GM23338 (cell line): ENCODE data around the gene OR52W1.

ENCODE experiments used
- EZH2 ChIP-seq: fragments of 200-600 bp; sonication (generic); IDR thresholded peaks from one replicate; pipeline ENCODE4 v1.8.0; 2017; ENCODE audit warnings: antibody characterized with exemption, mild to moderate bottlenecking, low read depth; ENCODE audit not compliant: unreplicated experiment
- EZH2phosphoT487 ChIP-seq: fragments of 200-600 bp; sonication (generic); IDR thresholded peaks from one replicate; pipeline ENCODE4 v1.8.1; 2018; ENCODE audit warnings: antibody characterized with exemption; ENCODE audit not compliant: unreplicated experiment
- POLR2AphosphoS5 ChIP-seq: IDR thresholded peaks from 2 replicates; pipeline ENCODE4 v1.6.1; 2016; ENCODE audit warnings: antibody characterized with exemption, low read depth
- STAT1 ChIP-seq: IDR thresholded peaks from one replicate; pipeline ENCODE4 v1.6.1; 2016; ENCODE audit warnings: antibody characterized with exemption; ENCODE audit not compliant: unreplicated experiment
- ZNF331 ChIP-seq: fragments of 250-450 bp; sonication (Bioruptor Pico); IDR thresholded peaks from 2 replicates; pipeline ENCODE4 v1.5.0; 2020; ENCODE audit warnings: low read depth, mild to moderate bottlenecking, moderate library complexity
- TF ChIP-seq, protein P1 (sequence below), 2 experiments: fragments of 200-600 bp in 1 of 2; sonication (generic) in 1 of 2; conservative IDR thresholded peaks; 2 replicates each; pipeline versions ENCODE4 v1.5.1 to v1.6.1; 2016 to 2017; ENCODE audit warnings: antibody characterized with exemption in 2 of 2, low read depth in 2 of 2, mild to moderate bottlenecking in 2 of 2, moderate library complexity in 1 of 2
- TF ChIP-seq, protein P2 (sequence below): IDR thresholded peaks from one replicate; pipeline ENCODE4 v1.6.1; 2018; ENCODE audit warnings: antibody characterized with exemption; ENCODE audit not compliant: unreplicated experiment

DNA sequence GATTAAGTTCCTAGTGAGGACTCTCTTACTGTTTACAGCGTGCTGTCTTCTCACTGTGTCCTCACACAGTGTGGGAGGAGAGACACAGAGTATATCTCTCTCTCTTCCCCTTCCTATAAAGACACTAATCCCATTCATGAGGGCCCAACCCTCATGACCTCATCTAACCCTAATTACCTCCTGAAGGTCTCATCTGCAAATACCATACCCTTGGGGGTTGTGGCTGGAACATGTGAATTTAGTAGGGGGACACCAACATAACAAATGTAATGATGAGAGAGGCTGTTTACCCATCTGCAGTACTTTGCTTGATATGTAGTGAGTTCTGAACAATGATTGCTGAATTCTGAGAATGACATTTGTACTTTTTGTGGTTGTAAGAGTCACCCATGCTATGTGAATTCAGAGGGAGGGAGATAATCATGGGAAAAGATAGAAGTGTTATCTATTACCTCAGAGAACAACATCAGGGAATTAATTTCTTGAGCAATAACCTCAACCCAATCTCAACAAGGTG lies 4.9 kb upstream of the OR52W1 start:
- TF ChIP-seq POLR2AphosphoS5 (no peak), ZNF331 (CRISPR knock-in tag) (no peak), EZH2 (no peak), EZH2phosphoT487 (no peak), STAT1 (no peak)
- TF ChIP-seq, protein P1, sequence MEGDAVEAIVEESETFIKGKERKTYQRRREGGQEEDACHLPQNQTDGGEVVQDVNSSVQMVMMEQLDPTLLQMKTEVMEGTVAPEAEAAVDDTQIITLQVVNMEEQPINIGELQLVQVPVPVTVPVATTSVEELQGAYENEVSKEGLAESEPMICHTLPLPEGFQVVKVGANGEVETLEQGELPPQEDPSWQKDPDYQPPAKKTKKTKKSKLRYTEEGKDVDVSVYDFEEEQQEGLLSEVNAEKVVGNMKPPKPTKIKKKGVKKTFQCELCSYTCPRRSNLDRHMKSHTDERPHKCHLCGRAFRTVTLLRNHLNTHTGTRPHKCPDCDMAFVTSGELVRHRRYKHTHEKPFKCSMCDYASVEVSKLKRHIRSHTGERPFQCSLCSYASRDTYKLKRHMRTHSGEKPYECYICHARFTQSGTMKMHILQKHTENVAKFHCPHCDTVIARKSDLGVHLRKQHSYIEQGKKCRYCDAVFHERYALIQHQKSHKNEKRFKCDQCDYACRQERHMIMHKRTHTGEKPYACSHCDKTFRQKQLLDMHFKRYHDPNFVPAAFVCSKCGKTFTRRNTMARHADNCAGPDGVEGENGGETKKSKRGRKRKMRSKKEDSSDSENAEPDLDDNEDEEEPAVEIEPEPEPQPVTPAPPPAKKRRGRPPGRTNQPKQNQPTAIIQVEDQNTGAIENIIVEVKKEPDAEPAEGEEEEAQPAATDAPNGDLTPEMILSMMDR (conservative IDR thresholded peaks at IDR 0.05; ENCODE audit: low read depth in 2 of 2) = no peak
- TF ChIP-seq, protein P2, sequence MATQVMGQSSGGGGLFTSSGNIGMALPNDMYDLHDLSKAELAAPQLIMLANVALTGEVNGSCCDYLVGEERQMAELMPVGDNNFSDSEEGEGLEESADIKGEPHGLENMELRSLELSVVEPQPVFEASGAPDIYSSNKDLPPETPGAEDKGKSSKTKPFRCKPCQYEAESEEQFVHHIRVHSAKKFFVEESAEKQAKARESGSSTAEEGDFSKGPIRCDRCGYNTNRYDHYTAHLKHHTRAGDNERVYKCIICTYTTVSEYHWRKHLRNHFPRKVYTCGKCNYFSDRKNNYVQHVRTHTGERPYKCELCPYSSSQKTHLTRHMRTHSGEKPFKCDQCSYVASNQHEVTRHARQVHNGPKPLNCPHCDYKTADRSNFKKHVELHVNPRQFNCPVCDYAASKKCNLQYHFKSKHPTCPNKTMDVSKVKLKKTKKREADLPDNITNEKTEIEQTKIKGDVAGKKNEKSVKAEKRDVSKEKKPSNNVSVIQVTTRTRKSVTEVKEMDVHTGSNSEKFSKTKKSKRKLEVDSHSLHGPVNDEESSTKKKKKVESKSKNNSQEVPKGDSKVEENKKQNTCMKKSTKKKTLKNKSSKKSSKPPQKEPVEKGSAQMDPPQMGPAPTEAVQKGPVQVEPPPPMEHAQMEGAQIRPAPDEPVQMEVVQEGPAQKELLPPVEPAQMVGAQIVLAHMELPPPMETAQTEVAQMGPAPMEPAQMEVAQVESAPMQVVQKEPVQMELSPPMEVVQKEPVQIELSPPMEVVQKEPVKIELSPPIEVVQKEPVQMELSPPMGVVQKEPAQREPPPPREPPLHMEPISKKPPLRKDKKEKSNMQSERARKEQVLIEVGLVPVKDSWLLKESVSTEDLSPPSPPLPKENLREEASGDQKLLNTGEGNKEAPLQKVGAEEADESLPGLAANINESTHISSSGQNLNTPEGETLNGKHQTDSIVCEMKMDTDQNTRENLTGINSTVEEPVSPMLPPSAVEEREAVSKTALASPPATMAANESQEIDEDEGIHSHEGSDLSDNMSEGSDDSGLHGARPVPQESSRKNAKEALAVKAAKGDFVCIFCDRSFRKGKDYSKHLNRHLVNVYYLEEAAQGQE = no peak
